Panc1 (cell line): ENCODE data around the gene SLAMF1.

Source experiments
- REST ChIP-seq, 2 experiments: IDR thresholded peaks; 2 replicates each; pipeline ENCODE4 v1.6.1; 2011 to 2012; ENCODE audit warnings: low read depth in 2 of 2, control low read depth in 1 of 2, low read length in 1 of 2, mild to moderate bottlenecking in 1 of 2, moderate library complexity in 1 of 2; ENCODE audit not compliant: insufficient read depth in 1 of 2
- SIN3A ChIP-seq: IDR thresholded peaks from 2 replicates; pipeline ENCODE4 v1.6.1; 2012; ENCODE audit warnings: low read depth, mild to moderate bottlenecking, low read length, moderate library complexity, borderline replicate concordance; ENCODE audit not compliant: insufficient read depth

- no peak for TF ChIP-seq REST (IDR thresholded peaks at IDR 0.05; ENCODE audit: insufficient read depth in 1 of 2, low read depth in 2 of 2, low read length in 1 of 2)
- no peak for TF ChIP-seq SIN3A
Observed at GRCh38 chr1:160631983-160632625, 14.7 kb downstream of the SLAMF1 start.
